Panc1 (cell line): ENCODE results near the gene MC4R. TPM values are rescaled to one million over a fixed set of nuclear protein-coding genes. Genes with fewer than 3 reads are reported as not detected.

Experiments used
- ATAC-seq: fragments of 200-7000 bp; cut with Tn5 transposase; 2 replicates; pipeline ENCODE4 v1.9.1; 2020; ENCODE audit warnings: mild to moderate bottlenecking, moderate library complexity
- BruUV-seq: library from RNA; stranded (reverse); fragments of 400-500 nt; replicated peaks from 2 replicates; lab custom pipeline; 2021; lab: Mats Ljungman, UMichigan
- CTCF ChIA-PET: fragments of 300-600 bp; sonication (Branson Sonifier 250); formaldehyde crosslinking; loops from one replicate; lab custom pipeline; 2022; ENCODE audit warnings: antibody characterized with exemption; lab: Charles Lee
- POLR2A ChIA-PET: fragments of 300-600 bp; sonication (Branson Sonifier 250); formaldehyde crosslinking; loops from one replicate; lab custom pipeline; 2022; ENCODE audit warnings: antibody characterized with exemption; lab: Charles Lee
- DNase-seq: peaks from one replicate; pipeline ENCODE4 v3.0.0-alpha.2; 2010; ENCODE audit warnings: low read depth, low spot score
- H3K27ac ChIP-seq: 2 replicates; pipeline ENCODE4 v1.5.1; 2011; ENCODE audit warnings: mild to moderate bottlenecking, low read length, inconsistent platforms
- H3K27me3 ChIP-seq: fragments of 200-500 bp; sonication (Bioruptor generic); 2 replicates; pipeline ENCODE4 v1.6.0; 2014; ENCODE audit warnings: low read length, inconsistent platforms; ENCODE audit not compliant: control insufficient read depth, insufficient read depth
- H3K36me3 ChIP-seq: fragments of 200-500 bp; sonication (Bioruptor generic); 2 replicates; pipeline ENCODE4 v1.5.1; 2014; ENCODE audit warnings: inconsistent platforms, mild to moderate bottlenecking, low read length, moderate library complexity; ENCODE audit not compliant: control insufficient read depth, insufficient read depth
- H3K4me1 ChIP-seq: 2 replicates; pipeline ENCODE4 v1.5.1; 2011; ENCODE audit warnings: inconsistent platforms, mild to moderate bottlenecking, low read length, moderate library complexity; ENCODE audit not compliant: control insufficient read depth, insufficient read depth
- H3K4me3 ChIP-seq, 2 experiments: 2 replicates each; pipeline ENCODE4 v1.5.1; 2011 to 2012; ENCODE audit warnings: low read depth in 2 of 2, low read length in 2 of 2, mild to moderate bottlenecking in 2 of 2, inconsistent platforms in 1 of 2, moderate library complexity in 1 of 2
- H3K9me3 ChIP-seq: fragments of 200-500 bp; sonication (Bioruptor generic); 2 replicates; pipeline ENCODE4 v1.5.1; 2014; ENCODE audit warnings: low read depth, mild to moderate bottlenecking, inconsistent platforms, low read length, moderate library complexity; ENCODE audit not compliant: control insufficient read depth, insufficient read depth
- CTCF ChIP-seq: fragments of 450-650 bp; IDR thresholded peaks from 2 replicates; pipeline ENCODE4 v1.5.1; 2017; ENCODE audit warnings: mild to moderate bottlenecking
- POLR2AphosphoS5 ChIP-seq: IDR thresholded peaks from 2 replicates; pipeline ENCODE4 v1.6.1; 2012; ENCODE audit warnings: mild to moderate bottlenecking, low read depth, low read length, moderate library complexity
- REST ChIP-seq, 2 experiments: IDR thresholded peaks; 2 replicates each; pipeline ENCODE4 v1.6.1; 2011 to 2012; ENCODE audit warnings: low read depth in 2 of 2, control low read depth in 1 of 2, low read length in 1 of 2, mild to moderate bottlenecking in 1 of 2, moderate library complexity in 1 of 2; ENCODE audit not compliant: insufficient read depth in 1 of 2
- SIN3A ChIP-seq: IDR thresholded peaks from 2 replicates; pipeline ENCODE4 v1.6.1; 2012; ENCODE audit warnings: low read depth, mild to moderate bottlenecking, low read length, moderate library complexity, borderline replicate concordance; ENCODE audit not compliant: insufficient read depth
- TCF7L2 ChIP-seq: IDR thresholded peaks from 2 replicates; pipeline ENCODE4 v1.6.1; 2011; ENCODE audit warnings: mild to moderate bottlenecking, low read depth, low read length, inconsistent platforms
- in situ Hi-C: cut with HindIII; loops from 2 replicates; pipeline ENCODE4 v1.10.0; 2016; ENCODE audit warnings: low sequenced_read_pairs, low pct_unique_long_range_greater_than_20kb
- intact Hi-C: fragments of 100-400 bp; cut with micrococcal nuclease; formaldehyde crosslinking; loops from one replicate; pipeline ENCODE4 v1.10.0; 2022; ENCODE audit not compliant: unreplicated experiment
- total RNA-seq: library from RNA; stranded (reverse); gene quantifications from one replicate; pipeline ENCODE4 v1.2.1, GENCODE V29; 2021; ENCODE audit not compliant: unreplicated experiment

MC4R gene
- total RNA-seq, 1 experiment from 2014 or later = not detected

- ATAC-seq (no peak), DNase-seq (no peak)
- TF ChIP-seq REST (IDR thresholded peaks at IDR 0.05; ENCODE audit: insufficient read depth in 1 of 2, low read depth in 2 of 2, low read length in 1 of 2) (no peak), SIN3A (no peak), TCF7L2 (no peak), CTCF (no peak), POLR2AphosphoS5 (no peak)
- POLR2A ChIA-PET = no interaction called here
- no peak overlapping the region for H3K4me3 ChIP-seq
- intact Hi-C loops = no loop called here
- no peaks in the 10 kb centered on the region for H3K36me3 ChIP-seq
- H3K27me3 ChIP-seq = no peaks in the 10 kb centered on the region
- no TSS peak for BruUV-seq
- CTCF ChIA-PET = no interaction called here
- H3K27ac ChIP-seq = no peak overlapping the region
- no peaks in the 10 kb centered on the region for H3K4me1 ChIP-seq
- in situ Hi-C loops = no loop called here
- H3K9me3 ChIP-seq = no peaks in the 10 kb centered on the region
These were observed 11.3 kb upstream of the MC4R start for GRCh38 chr18:60383893-60384292.

- Histone ChIP-seq H3K4me1 (no peaks in the 10 kb centered on the region), H3K36me3 (no peaks in the 10 kb centered on the region), H3K27me3 (no peaks in the 10 kb centered on the region), H3K9me3 (no peaks in the 10 kb centered on the region), H3K27ac (no peak overlapping the region), H3K4me3 (no peak overlapping the region)
- ATAC-seq (no peak), DNase-seq (no peak)
- TF ChIP-seq REST (IDR thresholded peaks at IDR 0.05; ENCODE audit: insufficient read depth in 1 of 2, low read depth in 2 of 2, low read length in 1 of 2) (no peak), SIN3A (no peak), POLR2AphosphoS5 (no peak), TCF7L2 (no peak), CTCF (no peak)
- no TSS peak for BruUV-seq
- CTCF ChIA-PET = no interaction called here
- intact Hi-C loops = no loop called here
- in situ Hi-C loops = no loop called here
- POLR2A ChIA-PET = interaction anchor here (0.5 kb wide), 1 partner anchor 1060 kb away, joined by 3 read pairs; no protein-coding TSS in a partner anchor
These were observed 5.3 kb upstream of the MC4R start for GRCh38 chr18:60377778-60378469.
